Frontal cortex (tissue), 4 donors: ENCODE measurements around the gene RAB34. TPM values are rescaled to one million over a fixed set of nuclear protein-coding genes. Genes with fewer than 3 reads are reported as not detected.
"Not testable (repeated sequence)": the region's sequence is repeated elsewhere in the genome, so short reads cannot be mapped to it uniquely, and the experiment has no call there.

Source experiments
- DNase-seq, 2 donors: peaks; one replicate each; pipeline ENCODE4 v3.0.0; 2012; ENCODE audit warnings: low spot score in 2 of 2
- FAIRE-seq: peaks from 2 replicates; lab custom pipeline; 2012; peaks lifted over from hg19 to GRCh38; lab: Jason Lieb, UNC
- total RNA-seq: library from RNA; depleted of rRNA; stranded (reverse); fragments of >200 nt; gene quantifications from one replicate; pipeline ENCODE4 v1.2.3, GENCODE V29; 2014
- donor health status: control.
- donor health status: control.
- donor health status: control.

The RAB34 gene
- total RNA-seq, 1 donor from 2014 or later: 12.2 TPM

DNA sequence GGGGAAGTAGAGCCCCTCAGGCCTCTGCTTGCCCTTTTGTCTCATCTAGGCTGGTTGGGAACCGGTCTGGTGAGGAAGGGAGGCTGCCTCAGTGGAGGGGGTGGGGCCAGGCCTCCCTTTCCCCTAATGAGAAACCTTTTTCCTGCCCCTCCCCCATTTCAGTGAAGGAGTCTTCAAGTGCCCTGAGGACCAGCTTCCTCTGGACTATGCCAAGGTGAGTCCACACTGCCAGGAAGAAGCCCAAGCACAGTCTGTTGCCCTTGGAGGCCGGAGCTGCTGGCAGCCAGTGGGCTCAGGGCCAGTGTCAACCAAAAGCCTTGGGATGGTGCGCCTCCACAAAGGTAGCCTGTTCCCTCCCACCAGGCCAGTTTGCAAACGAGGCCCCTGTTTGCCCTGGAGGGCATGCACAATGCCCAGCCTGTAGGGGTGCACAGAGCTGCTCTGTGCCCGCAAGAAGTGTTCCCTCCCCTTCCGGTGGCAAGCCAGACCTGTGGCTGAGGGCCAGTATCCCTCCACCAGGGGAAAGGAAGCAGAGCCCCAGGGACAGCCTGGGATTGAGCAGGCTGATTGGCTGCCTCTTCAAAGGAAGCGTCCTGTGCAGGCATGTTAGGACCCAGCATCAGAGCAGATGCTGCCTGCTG, 29.5 kb upstream of the RAB34 start:
- DNase-seq: no peak
- no peak for FAIRE-seq

DNA sequence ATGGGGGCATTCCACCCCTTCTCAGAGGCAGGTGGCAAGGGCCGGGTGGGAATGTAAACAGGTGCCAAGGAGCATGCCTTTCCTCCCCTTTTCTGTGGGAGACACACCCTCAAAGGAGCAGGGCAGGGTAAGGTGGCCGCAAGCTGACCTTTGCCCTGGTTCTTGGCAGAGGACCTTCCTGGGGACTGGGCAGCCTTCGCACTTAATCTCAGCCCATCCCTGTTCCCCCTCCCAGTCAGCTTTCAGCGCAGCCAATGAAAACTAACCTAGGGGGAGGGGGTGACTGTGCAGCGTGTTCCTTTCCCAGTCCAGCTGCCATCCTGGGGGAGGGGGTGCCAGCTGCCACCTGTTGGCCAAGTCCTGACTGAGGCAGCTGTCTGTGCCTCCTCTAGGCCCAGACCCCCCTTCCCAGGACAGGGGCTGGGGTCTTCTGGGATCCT, 29.0 kb upstream of the RAB34 start:
- DNase-seq (peak in 1 of 2 donors; percentile 49), FAIRE-seq (no peak)

- DNase-seq (no peak), FAIRE-seq (no peak)
These were observed 28.2 kb upstream of the RAB34 start for GRCh38 chr17:28745786-28746411.

DNA sequence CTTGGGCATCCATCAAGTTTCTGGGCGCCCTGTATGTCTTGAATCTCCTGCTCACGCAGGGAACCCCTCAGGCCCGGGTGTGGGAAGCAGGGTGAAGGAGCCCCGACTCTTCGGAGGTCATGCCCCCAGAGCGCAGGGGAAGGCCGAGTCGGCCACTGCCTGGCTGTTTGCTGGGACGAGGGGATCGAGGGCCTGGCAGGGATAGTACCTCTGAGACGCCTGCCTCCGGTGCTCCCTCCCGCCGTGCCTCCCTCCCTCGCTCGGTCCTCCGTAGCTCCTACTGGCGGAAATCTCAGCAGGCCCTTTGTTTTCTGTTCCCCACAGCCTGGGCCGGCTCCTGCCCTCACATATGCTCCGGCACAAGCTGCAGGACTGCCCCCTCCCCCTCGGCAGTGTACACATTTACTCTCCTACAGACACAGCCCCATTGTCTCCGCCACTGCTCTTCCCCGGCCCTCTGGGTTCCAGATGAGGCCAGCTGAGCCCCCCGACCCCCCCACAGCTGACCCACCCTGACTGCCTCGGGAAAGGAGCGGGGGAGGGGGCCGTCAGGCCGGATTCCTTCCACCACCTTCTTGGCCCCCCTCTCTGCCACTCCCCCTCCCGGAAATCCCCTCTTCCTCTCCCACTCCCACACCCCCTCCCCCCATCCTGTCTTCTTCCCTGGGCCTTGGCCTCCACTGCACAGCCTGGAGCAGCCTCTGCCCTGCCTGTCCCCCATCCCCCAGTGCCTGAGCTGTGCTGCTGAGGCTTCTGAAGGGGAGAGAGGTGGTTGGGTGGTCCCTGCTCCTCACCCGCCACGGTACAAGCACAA, 27.5 kb upstream of the RAB34 start:
- DNase-seq: peak; percentile 64 to 84
- no peak for FAIRE-seq

GRCh38 chr17:28744104-28744971, 26.7 kb upstream of the RAB34 start:
- DNase-seq: peak; percentile 82 to 90
- FAIRE-seq: no peak

DNA sequence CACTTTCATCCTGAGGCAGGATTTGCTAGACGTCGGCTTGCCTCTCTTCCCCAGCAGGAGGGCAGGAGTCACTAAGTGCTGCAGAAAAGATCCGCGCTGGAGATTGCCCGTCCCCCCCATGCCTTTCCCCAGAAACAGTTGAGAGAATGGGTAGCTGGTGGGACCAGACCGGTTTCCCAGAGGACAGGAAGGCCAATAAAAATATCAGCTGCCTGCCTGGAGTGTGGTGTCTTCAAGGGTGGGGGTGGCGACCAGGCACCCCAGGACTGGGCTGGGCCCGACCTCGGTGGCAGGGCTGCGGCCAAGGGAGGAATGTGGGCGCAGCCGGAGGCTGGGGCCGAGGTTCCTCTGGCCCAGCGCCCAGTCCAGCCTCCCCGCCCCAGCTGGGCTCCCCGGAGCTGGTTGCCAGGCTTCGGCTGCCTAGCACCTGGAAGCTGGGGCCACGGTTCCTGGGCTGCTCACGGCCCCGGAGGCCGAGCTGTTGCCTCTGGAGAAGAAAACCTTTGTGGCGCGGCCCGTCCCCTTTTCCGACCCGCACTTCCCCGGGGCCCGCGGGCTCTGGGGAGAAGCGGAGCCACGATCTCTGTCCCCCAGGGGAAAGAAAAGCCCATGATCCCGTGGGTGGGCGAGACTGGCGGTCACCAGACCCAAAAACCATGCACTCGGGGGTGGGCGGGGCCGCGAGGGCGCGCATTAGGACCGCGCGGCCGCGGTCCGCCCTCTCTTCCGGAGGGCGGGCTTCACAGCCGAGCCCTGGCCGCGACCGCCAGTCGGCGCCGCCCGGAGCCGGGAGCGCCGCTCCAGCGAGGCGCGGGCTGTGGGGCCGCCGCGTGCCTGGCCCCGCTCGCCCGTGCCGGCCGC, 25.8 kb upstream of the RAB34 start, which contains the start of gene TRAF4:
TRAF4 (plus strand) TSS at position 769 of the 861 bp plus-strand sequence. CDS start 102 bp downstream, outside the sequence.
- DNase-seq (peak; percentile 93 to 95), FAIRE-seq (no peak)

DNA sequence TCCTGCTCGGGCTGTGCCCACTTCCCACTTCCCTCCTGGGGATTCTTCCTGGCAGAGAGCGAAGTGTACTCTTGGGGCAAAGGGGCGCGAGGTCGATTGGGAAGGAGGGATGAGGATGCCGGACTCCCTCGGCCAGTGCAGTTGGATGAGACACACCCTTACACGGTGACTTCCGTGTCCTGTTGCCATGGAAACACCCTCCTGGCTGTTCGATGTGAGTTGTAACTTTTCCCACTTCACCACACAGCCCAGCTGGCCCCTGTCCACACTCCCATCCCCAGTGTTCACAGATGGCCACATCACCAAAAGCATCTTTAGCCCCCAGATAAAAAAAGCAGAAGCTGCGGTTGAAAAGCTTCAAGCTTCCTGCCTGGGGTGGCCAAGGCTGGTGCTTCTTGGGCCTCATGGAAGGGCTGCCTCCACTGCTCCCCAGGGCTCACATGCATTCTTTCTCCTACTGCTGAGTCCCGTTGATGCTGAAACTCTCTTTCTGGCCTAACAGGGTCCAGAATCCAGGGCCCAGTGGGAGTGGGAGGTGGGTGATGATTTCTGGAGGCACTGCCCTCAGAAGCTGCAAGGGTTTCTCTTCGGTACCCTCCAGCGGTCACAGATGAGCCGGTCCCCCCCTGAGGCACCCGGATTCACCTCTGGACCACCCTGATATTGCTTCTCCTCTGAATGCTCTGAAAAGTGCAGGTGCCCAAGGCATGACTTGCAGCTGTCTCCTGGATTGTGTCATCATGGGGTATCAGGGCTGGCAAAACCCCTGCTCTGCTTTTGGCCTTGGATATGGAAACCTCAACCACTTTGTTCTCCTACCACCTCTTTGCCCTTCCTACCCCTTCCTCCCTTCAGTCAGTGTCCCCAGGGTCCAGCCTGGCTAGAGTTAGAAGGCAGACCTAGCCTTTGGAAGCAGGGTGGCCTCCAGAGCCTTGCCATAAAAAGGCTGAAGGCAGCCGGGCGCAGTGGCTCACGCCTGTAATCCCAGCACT, 24.0 kb upstream of the RAB34 start:
- FAIRE-seq (no peak), DNase-seq (peak in 1 of 2 donors; percentile 42)

DNA sequence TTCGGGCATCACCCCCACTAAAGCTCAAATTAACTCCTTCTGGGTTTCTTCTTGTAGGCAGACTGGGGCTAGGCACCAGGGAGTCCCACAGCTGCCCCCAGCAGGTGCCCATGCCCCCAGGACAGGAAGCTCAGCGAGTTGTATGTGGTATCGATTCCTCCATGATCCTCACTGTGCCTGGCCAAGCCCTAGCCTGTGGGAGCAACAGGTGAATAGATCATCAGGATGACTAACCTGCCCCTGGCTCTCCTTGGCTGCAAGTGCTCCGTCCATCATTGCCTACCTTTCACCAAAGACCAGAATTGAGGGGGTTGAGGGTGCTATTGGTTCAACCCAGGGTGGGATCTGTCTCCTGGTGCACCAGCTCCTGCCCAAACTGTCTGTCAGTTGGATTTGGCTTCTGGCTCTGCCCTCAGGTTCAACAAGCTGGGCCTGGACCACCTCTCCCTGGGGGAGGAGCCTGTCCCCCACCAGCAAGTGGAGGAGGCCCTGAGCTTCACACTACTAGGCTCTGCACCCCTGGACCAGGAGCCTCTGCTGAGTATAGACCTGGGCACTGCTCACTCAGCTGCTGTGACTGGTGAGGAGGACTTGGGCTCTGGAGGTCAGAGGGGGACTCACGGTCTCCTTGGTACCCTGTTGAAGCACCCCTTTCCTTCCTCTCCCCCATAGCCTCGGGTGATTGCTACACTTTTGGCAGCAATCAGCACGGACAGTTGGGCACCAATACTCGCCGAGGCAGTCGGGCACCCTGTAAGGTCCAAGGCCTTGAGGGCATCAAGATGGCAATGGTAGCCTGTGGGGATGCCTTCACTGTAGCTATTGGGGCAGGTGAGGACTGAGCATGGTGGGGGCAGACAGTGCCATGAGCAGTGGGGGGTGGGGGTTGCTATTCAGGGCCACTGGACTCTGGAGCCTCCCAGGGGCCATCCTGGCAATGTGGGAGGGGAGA, 23.0 kb upstream of the RAB34 start:
- no peak for FAIRE-seq
- no peak for DNase-seq

DNA sequence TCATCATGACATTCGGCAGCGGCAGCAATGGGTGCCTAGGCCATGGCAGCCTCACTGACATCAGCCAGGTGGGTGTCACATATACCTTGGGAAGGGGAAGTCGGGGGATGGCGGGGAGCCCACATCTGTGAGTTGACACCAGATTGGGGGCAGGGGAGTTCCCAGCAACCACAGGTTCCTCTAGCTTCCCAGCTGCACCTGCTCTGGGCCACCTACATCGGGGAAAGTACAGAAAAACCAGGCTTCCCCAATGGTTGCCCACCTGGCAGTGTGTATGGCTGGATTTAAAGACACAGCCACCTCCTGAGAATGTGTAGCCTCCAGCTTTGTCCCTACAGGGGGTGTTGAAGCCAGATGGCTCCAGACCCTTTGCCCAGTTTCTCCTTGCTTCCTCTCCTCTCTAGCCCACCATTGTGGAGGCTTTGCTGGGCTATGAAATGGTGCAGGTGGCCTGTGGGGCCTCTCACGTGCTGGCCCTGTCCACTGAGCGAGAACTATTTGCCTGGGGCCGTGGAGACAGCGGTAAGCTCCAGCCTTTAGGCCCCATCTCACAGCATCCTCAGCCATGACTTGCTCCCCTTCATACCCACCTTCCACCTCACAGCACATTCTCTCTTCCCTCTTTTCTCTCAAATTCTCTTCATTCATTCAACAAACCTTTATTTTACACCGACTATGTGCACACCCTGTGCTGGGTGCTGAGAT, 21.2 kb upstream of the RAB34 start:
- FAIRE-seq (no peak), DNase-seq (no peak)

- DNase-seq: no peak
- FAIRE-seq: no peak
These were observed 20.4 kb upstream of the RAB34 start for GRCh38 chr17:28737770-28738679.

DNA sequence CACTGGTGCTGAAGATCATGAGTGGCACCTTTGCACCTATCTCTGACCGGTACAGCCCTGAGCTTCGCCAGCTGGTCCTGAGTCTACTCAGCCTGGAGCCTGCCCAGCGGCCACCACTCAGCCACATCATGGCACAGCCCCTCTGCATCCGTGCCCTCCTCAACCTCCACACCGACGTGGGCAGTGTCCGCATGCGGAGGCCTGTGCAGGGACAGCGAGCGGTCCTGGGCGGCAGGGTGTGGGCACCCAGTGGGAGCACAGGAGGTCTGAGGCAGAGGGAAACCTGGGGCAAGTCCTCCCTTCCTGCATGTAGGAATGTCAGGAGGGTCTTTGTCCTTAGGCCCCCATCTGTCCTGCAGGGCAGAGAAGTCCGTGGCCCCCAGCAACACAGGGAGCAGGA, 19.6 kb upstream of the RAB34 start:
- FAIRE-seq (no peak), DNase-seq (no peak)

GRCh38 chr17:28735913-28736769, 18.5 kb upstream of the RAB34 start:
- FAIRE-seq, DNase-seq: not testable (repeated sequence)

GRCh38 chr17:28735242-28735722, 17.6 kb upstream of the RAB34 start:
- DNase-seq (no peak), FAIRE-seq (no peak)

DNA sequence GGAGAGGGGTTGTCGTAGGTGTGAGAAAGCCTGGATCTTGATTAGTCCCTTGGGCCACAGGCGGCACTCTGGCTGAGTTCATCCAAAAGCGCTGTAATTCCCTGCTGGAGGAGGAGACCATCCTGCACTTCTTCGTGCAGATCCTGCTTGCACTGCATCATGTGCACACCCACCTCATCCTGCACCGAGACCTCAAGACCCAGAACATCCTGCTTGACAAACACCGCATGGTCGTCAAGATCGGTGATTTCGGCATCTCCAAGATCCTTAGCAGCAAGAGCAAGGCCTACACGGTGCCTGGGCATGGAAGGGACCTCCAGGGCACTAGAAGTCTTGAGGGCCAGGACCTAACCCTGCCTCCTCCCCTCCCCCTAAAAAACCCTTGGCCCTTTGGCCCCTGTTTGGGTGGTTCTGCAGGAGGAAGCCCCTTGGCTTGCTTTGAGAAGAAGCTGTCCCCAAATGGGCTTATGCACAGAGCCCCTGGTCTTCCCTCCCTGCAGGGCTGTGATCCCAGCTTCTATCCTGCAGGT, 17.1 kb upstream of the RAB34 start:
- no peak for DNase-seq
- FAIRE-seq: no peak
